GM21515 (cell line): ENCODE data around the gene RPTOR.

ENCODE experiments used
- ATAC-seq: cut with Tn5 transposase; IDR thresholded peaks from one replicate; pipeline ENCODE4 v1.9.1; 2021; ENCODE audit not compliant: unreplicated experiment

Gene RPTOR

GRCh38 chr17:80948019-80948975 is 403.7 kb downstream of the RPTOR start:
- no peak for ATAC-seq

DNA sequence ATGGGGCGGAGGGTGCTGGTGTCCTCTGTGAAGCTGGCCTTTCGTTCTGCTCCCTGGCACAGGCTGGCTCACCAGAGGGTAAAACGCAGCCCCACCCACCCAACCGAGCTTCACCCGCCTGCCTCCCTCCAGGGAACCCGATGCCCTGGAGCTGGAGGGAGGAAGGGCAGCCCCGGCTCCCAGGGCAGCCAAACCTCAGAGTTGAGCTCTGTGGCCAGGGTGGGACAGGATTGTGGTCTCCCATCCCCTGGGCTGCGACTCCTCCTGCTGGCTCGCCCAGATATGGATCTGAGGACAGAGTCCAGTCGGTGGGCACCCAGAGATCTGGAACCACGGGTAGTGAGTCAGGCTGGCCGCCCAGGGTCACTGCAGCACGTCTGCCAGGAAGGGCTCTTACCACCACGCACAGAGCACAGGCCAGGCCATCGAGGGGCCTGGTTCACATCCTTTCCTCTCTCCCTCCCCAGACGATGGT is 404.4 kb downstream of the RPTOR start:
- ATAC-seq = no peak

DNA sequence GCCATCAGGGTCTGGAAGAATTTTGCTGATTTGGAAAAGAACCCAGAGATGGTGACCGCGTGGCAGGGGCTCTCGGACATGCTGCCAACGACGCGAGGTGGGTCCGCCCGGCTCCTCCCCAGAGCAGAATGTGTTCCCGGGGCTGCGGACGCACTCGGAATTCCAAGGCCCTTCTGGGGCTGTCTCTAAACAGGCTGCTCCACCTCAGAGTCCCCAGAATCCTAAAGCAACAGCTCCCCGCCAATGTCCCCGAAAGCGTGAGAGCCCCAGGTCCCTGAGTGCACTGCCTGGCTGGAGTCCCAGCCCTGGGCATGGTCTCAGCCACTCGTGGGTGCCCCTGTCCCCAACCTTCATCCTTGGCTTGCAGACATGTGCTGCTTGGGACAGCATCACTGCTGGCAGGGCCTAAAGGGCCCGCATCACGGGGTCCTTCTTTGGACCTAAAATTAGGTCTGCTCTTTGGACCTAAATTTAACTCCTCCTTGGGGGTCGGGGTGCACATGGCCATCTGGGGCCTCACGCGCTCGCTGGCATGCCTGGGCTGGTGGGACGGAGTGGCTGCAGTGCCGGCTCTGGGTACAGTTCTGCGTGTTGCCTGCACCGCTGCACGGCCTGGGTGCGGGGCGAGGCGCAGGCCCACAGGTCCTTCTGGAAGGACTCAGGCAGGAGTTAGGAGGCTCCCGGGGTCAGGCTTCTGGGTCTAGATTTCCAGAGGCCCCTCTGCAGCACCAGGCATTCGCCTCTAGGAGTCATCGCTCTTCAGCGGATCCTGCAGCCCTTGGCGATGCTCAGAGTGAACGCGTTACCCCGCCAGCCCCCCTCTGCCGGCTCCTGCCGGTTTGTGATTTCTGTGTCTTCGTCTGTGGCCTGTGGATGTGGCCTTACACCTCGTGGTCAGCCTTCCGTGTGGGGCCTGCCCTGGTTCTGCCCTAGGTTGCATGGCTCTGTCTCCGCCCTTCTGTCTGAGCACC is 405.1 kb downstream of the RPTOR start:
- ATAC-seq = no peak

DNA sequence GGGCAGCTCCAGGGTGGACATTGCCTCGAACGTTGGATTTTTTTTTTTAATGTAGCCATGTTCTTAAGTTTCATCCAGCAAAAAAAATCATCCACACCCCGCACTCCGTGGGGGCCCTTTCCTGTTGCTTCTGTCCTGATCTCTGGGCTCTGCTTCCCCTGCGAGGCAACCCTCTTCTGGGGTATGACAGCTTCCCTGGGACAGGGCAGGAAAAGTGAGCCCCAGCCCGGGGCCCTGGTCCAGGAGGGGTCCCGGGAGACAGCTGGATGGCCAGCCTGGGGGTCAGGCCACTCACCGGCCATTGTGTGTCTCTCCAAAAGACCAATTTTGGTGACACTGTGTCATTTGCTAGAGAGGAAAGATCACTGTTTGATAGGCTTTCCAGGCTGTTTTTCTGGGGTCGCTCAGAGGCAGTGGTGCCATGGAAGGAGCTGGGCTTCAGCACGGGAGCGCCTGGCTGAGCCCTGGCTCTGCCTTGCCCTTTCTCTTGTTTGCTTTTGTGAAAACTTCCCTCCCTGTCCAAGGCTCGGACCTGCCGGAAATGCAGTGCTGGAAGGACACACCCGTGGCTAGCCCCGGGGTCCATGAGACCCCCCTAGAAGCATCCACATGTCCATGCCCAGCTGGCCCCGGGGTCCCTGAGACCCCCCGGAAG is 406.0 kb downstream of the RPTOR start:
- ATAC-seq = no peak

GRCh38 chr17:80951121-80952090 is 406.8 kb downstream of the RPTOR start:
- no peak for ATAC-seq

DNA sequence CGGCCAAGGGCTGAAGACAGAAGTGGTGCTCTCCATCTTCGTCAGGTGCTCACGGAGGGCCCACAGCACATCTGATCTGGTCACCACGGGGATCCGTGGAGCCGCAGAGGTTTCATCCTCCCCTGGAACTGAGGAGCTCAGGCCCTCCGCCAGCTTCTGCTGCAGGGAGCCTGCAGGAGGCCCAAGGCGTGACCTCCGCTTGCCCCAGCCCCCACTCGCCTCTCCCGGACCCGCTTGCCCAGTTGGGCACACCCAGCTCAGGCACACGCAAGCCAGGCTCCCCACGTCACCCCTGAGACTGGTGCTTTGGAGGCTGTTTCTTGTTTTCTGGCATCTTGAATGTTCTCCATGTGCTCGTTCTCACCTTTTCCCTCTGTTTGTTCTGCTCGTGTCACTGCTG is 407.7 kb downstream of the RPTOR start:
- ATAC-seq = no peak

DNA sequence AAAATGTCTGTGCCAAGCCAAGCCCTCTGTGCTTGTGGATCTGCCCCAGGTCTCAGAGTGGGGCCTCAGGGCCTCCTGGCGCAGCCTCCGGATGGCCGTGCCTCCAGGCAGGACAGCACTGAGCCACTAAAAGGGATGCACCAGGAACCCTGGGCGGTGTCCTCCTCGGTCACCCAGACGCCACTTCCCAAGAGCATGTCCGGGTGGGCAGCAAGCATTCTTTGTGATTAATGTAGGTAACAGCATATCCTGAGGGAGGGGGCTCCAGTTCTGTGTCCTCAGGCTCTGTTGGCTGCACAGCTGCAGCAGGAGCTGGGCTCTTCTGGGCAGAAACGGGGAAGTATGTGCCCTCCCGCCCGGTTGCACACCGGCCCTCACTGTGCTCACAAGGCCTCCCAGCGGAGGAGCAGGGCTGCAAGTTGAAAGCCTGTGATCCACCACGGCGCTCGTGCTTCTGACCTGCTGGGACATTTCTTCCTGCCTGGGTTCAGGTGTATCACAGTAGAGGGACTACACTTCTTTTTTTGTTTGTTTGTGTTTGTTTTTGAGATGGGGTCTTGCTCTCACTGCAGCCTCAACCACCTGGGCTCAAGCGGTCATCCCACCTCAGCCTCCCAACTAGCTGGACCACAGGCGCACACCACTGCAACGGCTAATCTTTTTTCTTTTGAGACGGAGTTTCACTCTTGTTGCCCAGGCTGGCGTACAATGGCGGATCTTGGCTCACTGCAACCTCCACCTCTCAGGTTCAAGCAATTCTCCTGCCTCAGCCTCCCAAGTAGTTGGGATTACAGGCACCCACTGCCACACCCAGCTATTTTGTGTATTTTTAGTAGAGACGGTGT is 409.1 kb downstream of the RPTOR start:
- ATAC-seq = no peak

GRCh38 chr17:80955078-80955477 is 410.4 kb downstream of the RPTOR start:
- no peak for ATAC-seq

GRCh38 chr17:80955671-80956280 is 411.1 kb downstream of the RPTOR start:
- no peak for ATAC-seq

GRCh38 chr17:80956321-80957190 is 411.9 kb downstream of the RPTOR start:
- ATAC-seq = no peak

GRCh38 chr17:80957461-80957941 is 412.9 kb downstream of the RPTOR start:
- no peak for ATAC-seq

DNA sequence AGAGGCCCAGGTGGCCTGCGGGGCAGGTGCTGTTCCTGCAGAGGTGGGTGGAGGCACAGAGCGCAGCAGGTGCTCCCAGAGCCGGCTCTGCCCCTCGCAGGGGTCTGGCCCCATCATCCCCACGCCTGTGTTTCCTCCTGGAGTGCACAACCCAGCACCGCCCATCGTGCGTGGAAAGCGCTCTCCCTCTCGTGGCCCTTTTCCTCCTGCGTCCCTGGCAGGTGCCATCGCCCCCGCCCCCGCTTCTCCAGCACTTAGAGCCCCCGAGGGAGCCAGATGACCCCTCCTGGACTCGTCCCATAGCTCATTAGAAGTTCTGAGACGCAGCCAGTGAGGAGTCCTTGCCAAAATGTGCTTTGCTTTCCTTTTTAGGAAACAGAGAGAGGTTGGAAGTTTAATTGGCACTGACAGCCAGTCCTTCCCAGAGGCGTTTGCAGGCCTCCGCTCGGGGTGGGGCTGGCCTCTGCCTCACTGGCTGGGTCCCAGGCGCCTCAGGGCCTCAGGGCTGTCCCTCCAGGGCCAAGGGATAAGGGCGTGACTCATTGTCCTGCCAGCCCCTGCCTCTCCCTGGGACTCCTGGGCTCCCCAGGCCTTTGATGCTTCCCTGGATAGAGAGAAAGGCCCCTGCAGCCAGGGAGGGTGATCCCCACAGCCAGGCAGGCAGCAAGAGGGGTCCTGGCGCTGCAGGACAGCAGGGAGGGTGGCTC is 414.8 kb downstream of the RPTOR start:
- ATAC-seq = no peak

- no peak for ATAC-seq
Measured at GRCh38 chr17:80960037-80960796, 415.6 kb downstream of the RPTOR start.

- no peak for ATAC-seq
Measured at GRCh38 chr17:80960797-80961452, 416.3 kb downstream of the RPTOR start.

GRCh38 chr17:80961541-80962330 is 417.1 kb downstream of the RPTOR start:
- ATAC-seq = no peak
